Glomerular endothelial cell (primary cell): Measurements from ENCODE around the gene DSE. TPM values are rescaled to one million over a fixed set of nuclear protein-coding genes. Genes with fewer than 3 reads are reported as not detected.

Experiments used
- DNase-seq: peaks from one replicate; pipeline ENCODE4 v3.0.0-alpha.2; 2011; ENCODE audit warnings: low read depth, low spot score; ENCODE audit errors: extremely low read depth
- total RNA-seq: library from RNA; depleted of rRNA; stranded (reverse); fragments of >200 nt; gene quantifications from 2 replicates; pipeline ENCODE4 v1.2.3, GENCODE V29; 2015

The DSE gene
- total RNA-seq, 1 donor from 2014 or later: 21.5 TPM

DNA sequence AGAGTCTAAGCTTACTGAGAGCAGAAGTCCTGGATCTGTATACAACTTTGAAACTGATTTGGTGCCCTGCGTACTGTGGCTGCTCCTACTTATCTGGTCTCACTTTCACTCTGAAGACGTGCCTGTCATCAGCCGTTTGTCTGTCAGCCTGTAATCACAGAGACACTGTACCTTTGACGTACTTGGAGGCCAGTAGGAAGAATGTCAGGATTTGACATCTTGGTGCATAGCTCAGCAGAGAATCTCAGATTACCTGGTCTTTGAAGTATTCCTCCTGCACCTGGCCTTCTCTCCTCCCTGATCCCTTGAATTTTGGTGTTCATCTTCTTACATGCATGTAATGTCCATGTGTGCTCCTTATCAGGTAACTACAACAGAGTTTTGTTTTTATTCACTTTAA lies 37.7 kb downstream of the DSE start:
- DNase-seq: no peak

DNA sequence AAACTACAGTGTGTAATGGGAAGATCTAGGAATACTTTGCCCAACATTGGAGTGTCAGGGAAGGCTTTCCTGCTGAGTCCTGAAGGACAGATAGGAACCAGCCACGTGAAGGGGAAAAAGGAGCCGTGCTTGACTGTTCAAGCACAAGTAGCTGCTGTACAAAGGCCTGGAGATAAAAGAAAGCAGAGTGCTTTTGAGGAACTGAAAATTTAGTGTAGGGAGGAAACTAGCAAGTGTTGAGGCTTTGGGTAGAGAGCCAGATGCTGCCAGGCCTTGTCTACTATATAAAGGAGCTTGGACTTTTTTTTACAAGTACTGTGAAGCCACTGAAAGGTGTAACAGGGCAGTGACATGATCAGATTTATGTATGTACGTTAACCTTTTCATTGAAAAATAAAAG lies 39.0 kb downstream of the DSE start:
- no peak for DNase-seq

DNA sequence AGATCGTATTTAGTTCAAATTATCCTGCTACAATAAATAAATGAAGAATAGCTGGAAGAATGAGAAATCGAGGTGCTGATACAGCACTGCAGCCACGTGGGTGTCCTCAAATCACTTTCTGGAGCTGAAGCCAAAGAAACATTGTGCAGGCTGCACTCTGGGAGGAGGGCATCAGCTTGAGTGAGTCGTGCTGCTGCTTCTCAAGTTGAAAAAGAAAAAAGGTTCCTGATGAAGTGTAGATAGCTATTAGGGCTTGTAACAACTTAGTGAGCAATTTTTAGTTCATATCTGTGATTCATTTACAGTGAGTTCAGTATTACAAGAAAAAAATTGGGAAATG lies 40.5 kb downstream of the DSE start:
- DNase-seq: no peak

DNA sequence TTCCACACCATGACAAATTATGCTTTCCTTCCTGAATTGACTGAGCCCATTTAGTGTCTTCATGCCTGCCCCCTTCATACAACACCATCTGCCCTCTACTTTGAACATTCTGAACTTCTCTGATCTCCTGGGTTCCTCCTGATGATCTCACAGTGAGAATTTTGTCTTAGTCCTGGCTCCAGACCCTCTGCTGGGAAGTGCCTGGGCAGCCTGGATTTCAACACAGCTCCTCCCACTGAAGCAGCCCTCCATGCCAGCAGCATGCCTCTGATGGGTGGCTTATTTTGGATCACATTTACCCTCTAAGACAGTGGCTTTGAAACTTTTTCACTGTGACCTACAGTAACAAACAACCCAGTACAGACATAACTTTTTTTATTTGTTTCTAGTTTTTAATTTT lies 41.5 kb downstream of the DSE start:
- no peak for DNase-seq

DNA sequence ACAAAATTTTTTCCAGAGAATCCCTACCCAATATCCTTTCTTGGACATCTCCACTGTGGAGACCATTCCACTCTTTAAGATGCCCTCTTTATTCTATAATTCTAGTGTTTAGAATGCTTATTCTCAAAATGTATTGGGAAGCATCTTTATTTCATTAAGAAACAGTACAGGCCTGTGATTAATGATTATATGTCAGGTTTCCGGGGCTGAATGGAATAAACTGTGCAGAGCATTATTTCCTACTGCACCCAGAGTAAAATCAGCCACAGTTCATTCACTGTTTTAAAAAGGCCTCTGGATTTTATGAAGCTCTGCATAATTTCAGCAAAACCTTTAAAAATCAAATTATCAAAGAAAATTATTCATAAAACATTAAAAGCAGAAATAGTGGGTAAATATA lies 42.6 kb downstream of the DSE start:
- DNase-seq: no peak

DNA sequence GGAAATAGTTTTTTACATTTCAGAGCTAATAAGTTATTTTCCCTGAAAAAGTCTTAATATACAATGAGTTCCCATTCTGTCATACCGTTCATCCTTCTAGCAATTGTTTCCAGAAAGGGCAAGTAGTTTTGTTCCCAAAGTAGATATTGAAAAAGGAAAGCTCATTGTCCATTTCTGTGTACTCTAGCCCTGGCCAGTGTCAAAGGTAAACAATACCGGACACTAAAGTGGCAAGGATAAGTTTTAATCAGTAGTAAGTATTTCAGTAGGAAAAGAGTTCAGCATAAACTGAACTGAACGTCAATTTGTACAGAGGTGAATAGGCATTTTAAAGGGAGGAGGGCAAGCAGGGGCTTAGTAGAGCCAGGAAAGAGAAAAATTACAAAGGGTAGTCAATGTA lies 46.9 kb downstream of the DSE start:
- no peak for DNase-seq

DNA sequence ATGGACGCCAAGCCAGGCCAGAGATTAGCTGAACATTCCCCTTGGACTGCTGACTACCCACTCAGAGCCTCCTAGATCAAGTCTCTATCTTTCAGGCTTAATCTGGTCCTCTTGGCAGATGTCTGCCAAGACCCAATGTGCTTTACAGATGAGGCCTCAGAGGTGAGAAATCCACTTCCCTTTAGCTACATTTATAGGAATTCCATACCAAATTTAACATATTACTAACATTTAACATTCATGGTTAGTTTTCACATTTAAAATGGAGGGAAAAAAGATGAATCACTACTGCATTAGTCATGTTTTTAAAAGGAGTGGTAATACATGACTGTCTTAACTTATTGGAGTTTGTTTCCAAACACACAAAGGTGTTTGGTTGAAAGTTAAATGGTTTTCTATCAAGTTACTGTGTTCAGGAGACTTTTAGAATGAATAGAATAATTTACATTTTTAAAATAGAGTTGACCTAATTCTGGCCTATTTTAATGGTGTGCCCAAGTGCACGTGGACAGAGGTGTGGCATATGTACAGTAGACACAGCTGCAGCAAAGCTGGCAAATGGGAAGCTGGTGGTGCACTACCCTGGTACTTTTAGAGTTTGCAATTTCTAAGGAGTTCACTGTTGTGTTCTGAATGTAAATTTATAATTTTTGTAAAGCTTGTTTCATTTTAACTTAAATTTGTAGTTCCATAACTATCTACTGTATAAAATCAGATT lies 48.5 kb downstream of the DSE start:
- DNase-seq: no peak

DNA sequence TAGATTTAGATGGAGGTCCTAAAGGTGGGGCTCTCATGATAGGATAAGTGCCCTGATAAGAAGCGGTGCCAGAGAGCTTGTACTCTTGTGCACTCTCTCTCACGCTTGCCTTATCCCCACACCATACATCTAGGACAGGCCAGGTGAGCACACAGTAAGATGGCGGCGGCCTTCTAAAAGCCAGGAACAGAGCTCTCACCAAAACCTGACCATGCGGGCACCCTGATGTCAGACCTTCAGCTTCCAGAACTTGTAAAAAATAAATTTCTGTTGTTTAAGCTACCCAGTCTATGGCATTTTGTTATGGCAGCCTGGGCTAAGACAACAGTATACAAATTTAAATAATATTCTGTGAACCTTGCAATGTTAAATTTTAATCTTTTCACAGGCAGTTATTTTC lies 49.6 kb downstream of the DSE start:
- DNase-seq: no peak

DNA sequence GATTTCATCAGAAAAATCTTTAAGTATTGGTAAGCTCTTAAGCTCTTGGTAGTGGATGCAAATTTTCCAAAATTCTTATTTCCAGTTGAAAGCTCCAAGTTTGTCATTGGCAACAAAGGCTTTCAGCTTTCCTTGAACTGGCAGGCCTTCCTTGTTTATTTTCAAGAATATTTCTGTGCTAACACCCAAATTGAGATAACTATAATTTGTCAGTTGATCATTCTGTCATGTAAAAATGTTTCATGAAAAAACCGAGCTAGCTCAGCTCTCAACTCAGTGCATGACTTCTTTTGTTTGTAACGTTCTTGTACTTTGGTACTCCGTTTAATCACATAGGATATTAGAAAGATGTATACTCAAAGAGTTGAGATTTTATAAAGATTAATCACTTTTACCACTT lies 51.5 kb downstream of the DSE start:
- DNase-seq: no peak

DNA sequence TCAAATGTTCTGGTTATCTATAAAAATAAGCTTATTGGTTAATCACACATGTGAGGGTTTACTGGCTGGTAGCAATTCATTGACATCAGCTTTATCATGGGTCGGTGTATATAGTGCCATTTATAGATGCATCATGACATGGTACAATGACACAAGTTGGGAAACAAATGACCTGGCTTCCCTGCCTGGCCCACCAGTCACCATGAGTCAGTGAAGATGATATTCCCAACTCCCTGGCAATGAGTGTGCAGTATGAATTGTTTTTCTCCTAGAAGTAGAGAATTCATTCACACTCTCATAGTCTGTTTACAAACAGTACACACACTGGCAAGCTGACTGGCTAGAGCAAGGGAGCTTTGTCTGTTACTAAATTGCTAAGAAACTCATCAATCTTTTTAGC lies 53.3 kb downstream of the DSE start:
- no peak for DNase-seq

DNA sequence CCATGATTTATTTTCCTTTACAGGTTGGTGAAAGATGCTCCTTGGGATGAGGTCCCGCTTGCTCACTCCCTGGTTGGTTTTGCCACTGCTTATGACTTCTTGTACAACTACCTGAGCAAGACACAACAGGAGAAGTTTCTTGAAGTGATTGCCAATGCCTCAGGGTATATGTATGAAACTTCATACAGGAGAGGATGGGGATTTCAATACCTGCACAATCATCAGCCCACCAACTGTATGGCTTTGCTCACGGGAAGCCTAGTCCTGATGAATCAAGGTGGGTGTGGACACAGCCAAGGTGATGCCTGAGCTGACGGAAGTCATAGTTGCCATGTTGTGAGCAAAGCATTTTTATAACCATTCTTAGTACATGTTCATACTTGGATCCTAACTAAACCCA lies 55.8 kb downstream of the DSE start:
- DNase-seq: no peak

DNA sequence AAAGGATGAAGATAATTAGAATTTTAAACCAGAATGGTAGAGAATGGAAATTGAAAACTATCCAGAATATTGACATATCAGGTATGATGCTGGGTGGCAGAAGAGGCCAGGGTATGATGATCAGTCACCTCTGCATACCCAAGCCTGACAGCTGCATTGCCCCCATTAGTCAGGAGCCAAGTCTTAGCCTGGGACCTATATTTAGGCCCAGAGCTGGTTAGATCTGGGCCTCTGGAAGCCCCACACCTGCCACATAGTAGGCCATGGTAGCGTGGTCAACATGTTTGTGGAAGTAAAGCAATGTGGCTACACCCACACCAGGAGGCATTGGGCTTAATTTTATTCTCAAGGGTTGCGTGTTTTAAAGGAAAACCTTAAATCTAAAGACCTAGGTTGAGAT lies 58.4 kb downstream of the DSE start:
- no peak for DNase-seq

DNA sequence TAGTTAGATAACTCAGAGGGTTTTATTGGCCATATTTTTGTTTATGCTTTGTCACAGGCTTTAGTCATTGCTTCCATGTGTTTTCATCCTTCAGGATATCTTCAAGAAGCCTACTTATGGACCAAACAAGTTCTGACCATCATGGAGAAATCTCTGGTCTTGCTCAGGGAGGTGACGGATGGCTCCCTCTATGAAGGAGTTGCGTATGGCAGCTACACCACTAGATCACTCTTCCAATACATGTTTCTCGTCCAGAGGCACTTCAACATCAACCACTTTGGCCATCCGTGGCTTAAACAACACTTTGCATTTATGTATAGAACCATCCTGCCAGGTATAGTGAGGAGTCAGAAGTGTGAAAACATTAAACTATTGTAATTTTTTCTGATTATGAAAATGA lies 60.1 kb downstream of the DSE start:
- no peak for DNase-seq

DNA sequence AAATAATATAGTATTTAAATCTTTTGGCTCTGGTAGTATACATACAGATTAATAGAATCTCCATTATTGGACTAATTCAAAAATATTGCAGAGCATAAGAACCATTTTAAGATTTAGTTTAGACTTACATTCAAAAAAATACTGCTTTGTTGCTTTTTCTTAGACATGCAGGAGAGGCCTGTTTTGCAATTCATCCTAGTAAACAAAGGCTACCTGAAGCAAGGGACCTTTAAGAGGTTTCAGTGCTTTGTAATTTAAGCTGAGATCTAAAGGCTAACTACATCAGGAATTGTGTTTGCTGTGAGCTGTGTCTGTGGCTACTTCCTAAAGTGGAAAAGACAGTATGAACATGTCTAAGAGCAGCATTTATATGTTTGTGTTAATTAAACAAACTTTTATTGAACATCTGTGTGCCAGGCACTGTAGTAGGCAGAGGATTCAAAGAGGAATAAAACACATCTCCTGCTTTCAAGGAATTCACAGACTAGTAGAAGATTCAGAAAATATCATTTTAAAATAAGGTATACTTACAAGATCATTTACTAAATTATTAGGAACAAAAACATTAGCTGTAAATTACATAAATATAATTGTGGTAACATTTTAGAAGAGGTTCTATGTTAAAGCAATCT lies 61.3 kb downstream of the DSE start:
- DNase-seq: no peak

DNA sequence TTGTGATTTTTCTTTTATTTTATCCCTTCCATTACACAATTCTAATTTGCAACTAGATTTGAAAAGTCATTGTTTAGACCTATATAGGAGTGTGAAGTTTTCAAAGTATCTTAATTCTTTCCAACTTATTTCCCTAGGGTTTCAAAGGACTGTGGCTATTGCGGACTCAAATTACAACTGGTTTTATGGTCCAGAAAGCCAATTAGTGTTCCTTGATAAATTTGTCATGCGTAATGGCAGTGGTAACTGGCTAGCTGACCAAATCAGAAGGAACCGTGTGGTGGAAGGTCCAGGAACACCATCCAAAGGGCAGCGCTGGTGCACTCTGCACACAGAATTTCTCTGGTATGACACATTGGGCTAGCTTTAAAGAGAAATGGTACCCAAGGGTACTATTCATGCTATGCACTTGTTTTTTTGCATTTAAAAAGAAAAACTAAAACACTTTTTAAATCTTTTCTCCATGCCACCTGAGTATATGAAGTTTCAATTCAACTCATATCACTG lies 62.5 kb downstream of the DSE start:
- DNase-seq: no peak

DNA sequence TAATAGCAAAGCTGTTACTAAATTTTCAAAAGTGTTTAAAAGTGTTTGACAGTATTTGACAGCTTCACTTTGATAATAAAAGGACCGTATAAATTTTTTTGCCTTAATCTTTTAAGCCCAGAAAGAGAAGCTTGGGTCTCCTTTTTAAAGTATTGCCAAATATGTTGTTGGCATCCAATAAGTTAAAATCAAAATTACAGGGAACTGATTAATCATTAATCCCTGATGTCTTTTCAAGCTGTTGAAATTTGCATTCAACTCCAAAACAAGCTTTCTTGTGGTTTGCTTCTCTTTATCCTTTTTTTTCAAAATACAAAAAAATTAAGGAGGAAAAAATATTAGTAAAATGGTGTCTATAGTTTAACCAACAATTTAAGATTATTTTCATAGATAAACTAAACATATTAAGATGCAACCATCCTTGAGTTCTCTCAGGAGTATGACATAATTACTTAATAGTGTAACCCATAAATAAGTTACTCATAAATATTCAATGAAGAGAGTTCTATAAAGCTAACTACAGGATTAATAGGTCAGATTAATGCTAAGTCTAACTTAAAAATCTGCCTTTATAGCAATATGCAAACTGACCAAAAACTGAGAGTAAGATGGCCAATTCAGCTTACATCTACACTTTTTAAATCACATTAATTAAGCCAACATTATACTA lies 63.4 kb downstream of the DSE start:
- no peak for DNase-seq

DNA sequence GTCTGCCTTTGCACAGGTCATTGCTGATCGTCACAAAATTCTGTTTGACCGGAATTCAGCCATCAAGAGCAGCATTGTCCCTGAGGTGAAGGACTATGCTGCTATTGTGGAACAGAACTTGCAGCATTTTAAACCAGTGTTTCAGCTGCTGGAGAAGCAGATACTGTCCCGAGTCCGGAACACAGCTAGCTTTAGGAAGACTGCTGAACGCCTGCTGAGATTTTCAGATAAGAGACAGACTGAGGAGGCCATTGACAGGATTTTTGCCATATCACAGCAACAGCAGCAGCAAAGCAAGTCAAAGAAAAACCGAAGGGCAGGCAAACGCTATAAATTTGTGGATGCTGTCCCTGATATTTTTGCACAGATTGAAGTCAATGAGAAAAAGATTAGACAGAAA lies 65.8 kb downstream of the DSE start:
- no peak for DNase-seq

DNA sequence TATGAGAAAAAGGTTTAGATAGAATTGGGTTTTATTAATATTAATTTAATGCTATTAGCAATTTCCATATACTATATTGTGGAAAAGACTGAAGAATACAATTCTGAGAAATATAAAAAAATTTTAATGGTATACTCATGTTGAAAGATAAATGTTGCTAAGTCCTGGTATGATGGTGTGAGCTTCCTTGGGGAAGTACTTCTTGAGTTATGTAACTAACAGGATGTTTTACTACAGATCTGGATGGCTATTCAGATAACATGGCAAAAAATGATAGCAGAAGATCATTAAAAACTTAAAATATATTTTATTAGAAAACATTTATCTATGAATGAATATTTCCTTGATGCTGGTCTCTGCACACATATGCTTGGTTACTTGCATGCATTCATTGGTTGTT lies 66.9 kb downstream of the DSE start:
- DNase-seq: no peak

DNA sequence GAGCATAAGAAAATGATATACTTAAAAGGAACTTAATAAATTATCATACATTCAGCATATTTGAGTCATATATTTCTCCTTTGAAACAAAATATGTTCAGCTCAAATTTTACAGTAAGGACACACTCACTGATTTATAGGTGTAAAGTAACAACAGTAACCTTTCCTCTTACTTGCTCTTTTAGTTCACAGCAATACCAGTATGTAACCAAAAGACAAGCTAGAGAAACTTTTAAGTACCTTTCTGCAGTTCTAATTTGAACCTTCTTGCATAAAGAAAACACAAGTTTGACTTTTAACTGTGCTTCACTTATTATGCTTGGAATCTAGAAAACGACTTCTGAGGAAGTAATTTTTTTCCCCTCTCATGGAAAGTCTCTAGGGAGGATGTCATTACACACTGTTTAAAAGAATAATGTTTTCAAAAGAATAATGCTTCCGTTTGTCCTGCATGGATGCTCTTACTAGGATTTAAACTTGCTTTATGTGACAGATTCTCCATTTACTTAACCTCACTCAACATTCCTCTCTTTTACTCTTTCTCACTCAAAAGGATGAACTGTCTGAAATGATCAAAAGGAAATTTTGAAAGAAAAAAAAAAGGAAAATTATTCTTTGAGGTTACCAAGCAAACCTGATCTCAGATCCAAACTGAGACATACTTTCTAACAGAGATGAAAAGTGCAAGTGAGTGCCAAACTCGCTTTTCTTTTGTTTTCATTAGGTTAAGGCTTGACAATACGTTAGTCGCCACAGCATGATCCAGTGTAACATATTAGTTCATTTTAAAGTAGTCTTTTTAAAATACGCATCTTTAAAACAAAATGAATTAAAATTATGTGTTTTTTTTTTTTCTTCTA lies 68.1 kb downstream of the DSE start:
- no peak for DNase-seq

DNA sequence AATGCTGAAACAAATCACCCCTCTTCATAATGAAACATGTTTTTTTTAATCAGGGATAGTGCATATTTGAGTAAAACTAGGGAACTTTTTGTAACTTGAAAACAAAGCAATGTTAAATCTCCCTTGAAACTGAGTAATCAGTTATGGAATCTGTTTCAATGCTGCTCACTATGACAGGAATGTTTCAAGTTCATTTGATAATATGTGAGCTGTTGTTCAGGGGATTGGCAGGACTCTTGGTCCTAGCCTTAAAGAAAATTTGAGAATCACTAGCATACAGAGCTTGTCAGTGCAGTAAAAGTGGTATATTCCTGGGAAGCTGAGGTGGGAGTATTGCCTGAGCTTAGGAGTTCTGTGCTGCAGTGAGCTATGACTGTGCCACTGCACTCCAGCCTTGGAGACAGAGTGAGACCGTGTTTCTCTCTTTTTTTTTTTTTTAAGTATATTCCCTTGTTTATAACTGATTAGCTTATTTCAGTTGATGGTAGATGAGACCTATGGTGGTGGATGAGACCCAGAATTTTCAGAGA lies 68.8 kb downstream of the DSE start:
- no peak for DNase-seq

DNA sequence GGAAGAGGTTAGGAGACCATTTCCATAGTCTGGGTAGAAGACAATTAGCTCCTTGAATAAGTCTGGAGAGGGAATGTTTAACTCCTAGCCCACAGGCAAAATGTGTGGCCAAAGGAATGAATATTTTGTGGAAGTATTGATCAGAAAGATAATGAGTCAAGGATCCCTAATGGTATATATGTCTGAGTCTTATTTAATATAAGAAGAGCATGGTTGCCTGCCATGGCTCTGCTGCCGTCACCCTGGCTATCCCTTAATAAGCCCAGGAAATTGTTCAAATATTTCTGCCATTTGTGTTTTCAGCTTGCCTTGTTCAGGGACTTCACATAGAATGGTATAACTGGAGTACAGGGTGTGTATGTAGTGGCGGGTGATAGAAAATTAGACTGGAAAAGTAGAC lies 72.4 kb downstream of the DSE start:
- no peak for DNase-seq
